Measurements from ENCODE around the gene NEO1.

The NEO1 gene

GRCh38 chr15:73033611-73034010 lies 18.7 kb upstream of the NEO1 start:
- no peak for DNase-seq

- DNase-seq: no peak
These were observed 18.0 kb upstream of the NEO1 start for GRCh38 chr15:73034221-73034620.

- DNase-seq: no peak
These were observed 17.0 kb upstream of the NEO1 start for GRCh38 chr15:73035221-73035620.

- no peak for DNase-seq
These were observed 14.0 kb upstream of the NEO1 start for GRCh38 chr15:73038220-73038619.

GRCh38 chr15:73046073-73046472 lies 6.2 kb upstream of the NEO1 start:
- DNase-seq: no peak

GRCh38 chr15:73047882-73048281 lies 4.4 kb upstream of the NEO1 start:
- no peak for DNase-seq

- no peak for DNase-seq
These were observed 3.5 kb upstream of the NEO1 start for GRCh38 chr15:73048624-73049295.

GRCh38 chr15:73049564-73050215 lies 2.6 kb upstream of the NEO1 start:
- no peak for DNase-seq

- no peak for DNase-seq
These were observed 1.5 kb upstream of the NEO1 start for GRCh38 chr15:73050561-73051295.

GRCh38 chr15:73051391-73051806 lies 864 bp upstream of the NEO1 start:
- no peak for DNase-seq

- DNase-seq: peak; percentile 31
These were observed 562 bp downstream of the NEO1 start for GRCh38 chr15:73052653-73053397.

- no peak for DNase-seq
These were observed 1.1 kb downstream of the NEO1 start for GRCh38 chr15:73053398-73053723.

- no peak for DNase-seq
These were observed 2.2 kb downstream of the NEO1 start for GRCh38 chr15:73054417-73054953.

GRCh38 chr15:73056460-73056859 lies 4.2 kb downstream of the NEO1 start:
- no peak for DNase-seq

- no peak for DNase-seq
These were observed 6.2 kb downstream of the NEO1 start for GRCh38 chr15:73058437-73058836.

GRCh38 chr15:73065114-73065513 lies 12.9 kb downstream of the NEO1 start:
- DNase-seq: no peak

GRCh38 chr15:73069109-73069508 lies 16.8 kb downstream of the NEO1 start:
- no peak for DNase-seq

GRCh38 chr15:73072894-73073293 lies 20.6 kb downstream of the NEO1 start:
- no peak for DNase-seq

- no peak for DNase-seq
These were observed 22.0 kb downstream of the NEO1 start for GRCh38 chr15:73074241-73074640.

GRCh38 chr15:73075160-73075859 lies 23.0 kb downstream of the NEO1 start:
- no peak for DNase-seq

- DNase-seq: no peak
These were observed 26.0 kb downstream of the NEO1 start for GRCh38 chr15:73078291-73078690.

GRCh38 chr15:73078722-73079121 lies 26.5 kb downstream of the NEO1 start:
- no peak for DNase-seq

- no peak for DNase-seq
These were observed 27.3 kb downstream of the NEO1 start for GRCh38 chr15:73079565-73079964.

All from activated T-cell treated with anti-CD3 and anti-CD28 coated beads, Interleukin-2, amount 50 U/mL, for 1 hour (primary cell).